ENCODE results near the gene TBC1D3B.

TBC1D3B gene

GRCh38 chr17:36130346-36130745 lies 46.1 kb downstream of the TBC1D3B start:
- no peak overlapping the region for H3K27ac ChIP-seq (ENCODE audit: low read depth, low read length, poor library complexity, severe bottlenecking)
- H3F3A ChIP-seq (ENCODE audit: insufficient read depth, low read length), result no peaks in the 10 kb centered on the region
- no peak overlapping the region for H3K9ac ChIP-seq (ENCODE audit: low read length)
- no peaks in the 10 kb centered on the region for H3K36me3 ChIP-seq (ENCODE audit: insufficient read depth, low read length)
- H4K20me1 ChIP-seq (ENCODE audit: insufficient read depth, low read length), result no peaks in the 10 kb centered on the region
- H3K4me3 ChIP-seq (ENCODE audit: low read depth, low read length, poor library complexity, severe bottlenecking), result no peak overlapping the region
- H3K9me3 ChIP-seq (ENCODE audit: low read length), result peaks cover 4% of the 10 kb centered on the region; the same call in 1 of the 2 replicates
- H3K9me2 ChIP-seq (ENCODE audit: low read depth, low read length), result no peaks in the 10 kb centered on the region
- H3K27me3 ChIP-seq (ENCODE audit: insufficient read depth, low read length), result no peaks in the 10 kb centered on the region
- H3K4me1 ChIP-seq (ENCODE audit: insufficient read depth, low read length, severe bottlenecking), result peaks cover 4% of the 10 kb centered on the region
- H2AFZ ChIP-seq (ENCODE audit: low read length), result no peak overlapping the region
- no peaks in the 10 kb centered on the region for H3K79me2 ChIP-seq (ENCODE audit: insufficient read depth, low read length)
- TF ChIP-seq, protein P1, sequence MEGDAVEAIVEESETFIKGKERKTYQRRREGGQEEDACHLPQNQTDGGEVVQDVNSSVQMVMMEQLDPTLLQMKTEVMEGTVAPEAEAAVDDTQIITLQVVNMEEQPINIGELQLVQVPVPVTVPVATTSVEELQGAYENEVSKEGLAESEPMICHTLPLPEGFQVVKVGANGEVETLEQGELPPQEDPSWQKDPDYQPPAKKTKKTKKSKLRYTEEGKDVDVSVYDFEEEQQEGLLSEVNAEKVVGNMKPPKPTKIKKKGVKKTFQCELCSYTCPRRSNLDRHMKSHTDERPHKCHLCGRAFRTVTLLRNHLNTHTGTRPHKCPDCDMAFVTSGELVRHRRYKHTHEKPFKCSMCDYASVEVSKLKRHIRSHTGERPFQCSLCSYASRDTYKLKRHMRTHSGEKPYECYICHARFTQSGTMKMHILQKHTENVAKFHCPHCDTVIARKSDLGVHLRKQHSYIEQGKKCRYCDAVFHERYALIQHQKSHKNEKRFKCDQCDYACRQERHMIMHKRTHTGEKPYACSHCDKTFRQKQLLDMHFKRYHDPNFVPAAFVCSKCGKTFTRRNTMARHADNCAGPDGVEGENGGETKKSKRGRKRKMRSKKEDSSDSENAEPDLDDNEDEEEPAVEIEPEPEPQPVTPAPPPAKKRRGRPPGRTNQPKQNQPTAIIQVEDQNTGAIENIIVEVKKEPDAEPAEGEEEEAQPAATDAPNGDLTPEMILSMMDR (IDR thresholded peaks at IDR 0.05; ENCODE audit: low read length), result no peak
- TF ChIP-seq EZH2 (IDR thresholded peaks at IDR 0.05; ENCODE audit: borderline replicate concordance, low read length), result no peak
- no peak overlapping the region for H3K4me2 ChIP-seq (ENCODE audit: low read length)

GRCh38 chr17:36129616-36130015 lies 46.8 kb downstream of the TBC1D3B start:
- Histone ChIP-seq H3K4me2 (ENCODE audit: low read length) (no peak overlapping the region), H4K20me1 (ENCODE audit: insufficient read depth, low read length) (no peaks in the 10 kb centered on the region), H2AFZ (ENCODE audit: low read length) (no peak overlapping the region), H3K79me2 (ENCODE audit: insufficient read depth, low read length) (no peaks in the 10 kb centered on the region), H3K27me3 (ENCODE audit: insufficient read depth, low read length) (no peaks in the 10 kb centered on the region), H3F3A (ENCODE audit: insufficient read depth, low read length) (no peaks in the 10 kb centered on the region), H3K9me2 (ENCODE audit: low read depth, low read length) (no peaks in the 10 kb centered on the region), H3K9me3 (ENCODE audit: low read length) (peaks cover 9% of the 10 kb centered on the region; the same call in 1 of the 2 replicates), H3K27ac (ENCODE audit: low read depth, low read length, poor library complexity, severe bottlenecking) (no peak overlapping the region), H3K9ac (ENCODE audit: low read length) (no peak overlapping the region), H3K36me3 (ENCODE audit: insufficient read depth, low read length) (no peaks in the 10 kb centered on the region), H3K4me3 (ENCODE audit: low read depth, low read length, poor library complexity, severe bottlenecking) (no peak overlapping the region), H3K4me1 (ENCODE audit: insufficient read depth, low read length, severe bottlenecking) (peaks cover 4% of the 10 kb centered on the region)
- TF ChIP-seq EZH2 (IDR thresholded peaks at IDR 0.05; ENCODE audit: borderline replicate concordance, low read length), result no peak
- TF ChIP-seq, protein P1 (IDR thresholded peaks at IDR 0.05; ENCODE audit: low read length), result no peak

DNA sequence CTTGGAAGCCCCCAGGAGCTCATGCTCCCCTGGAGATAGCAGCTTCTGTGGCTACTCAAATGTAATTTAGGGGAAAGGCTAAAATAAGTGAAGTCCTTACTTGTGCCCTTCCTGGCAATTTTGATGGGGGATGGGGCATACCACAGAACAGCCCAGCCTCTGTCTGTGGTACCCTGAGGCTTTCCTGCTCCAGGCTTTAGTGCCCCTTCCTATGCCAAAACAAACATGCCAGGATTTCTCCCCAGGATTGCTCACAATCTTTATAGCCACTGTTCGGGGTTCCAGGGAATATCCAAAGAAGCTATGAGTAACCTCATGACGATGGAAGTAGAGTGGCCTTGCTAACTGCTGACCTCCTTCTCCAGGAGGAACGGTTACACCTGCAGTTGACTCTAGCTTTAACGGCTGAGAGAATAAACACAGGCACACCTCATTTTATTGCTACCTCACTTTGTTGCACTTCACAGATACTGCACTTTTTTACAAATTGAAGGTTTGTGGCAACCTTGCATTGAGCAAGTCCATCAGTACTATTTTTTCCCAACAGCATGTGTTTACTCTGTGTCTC lies 47.9 kb downstream of the TBC1D3B start:
- H3K27ac ChIP-seq (ENCODE audit: low read depth, low read length, poor library complexity, severe bottlenecking), result no peak overlapping the region
- H3K27me3 ChIP-seq (ENCODE audit: insufficient read depth, low read length), result no peaks in the 10 kb centered on the region
- no peaks in the 10 kb centered on the region for H3K36me3 ChIP-seq (ENCODE audit: insufficient read depth, low read length)
- no peaks in the 10 kb centered on the region for H3K9me2 ChIP-seq (ENCODE audit: low read depth, low read length)
- no peak overlapping the region for H3K9ac ChIP-seq (ENCODE audit: low read length)
- no peaks in the 10 kb centered on the region for H3F3A ChIP-seq (ENCODE audit: insufficient read depth, low read length)
- H3K4me2 ChIP-seq (ENCODE audit: low read length), result no peak overlapping the region
- H3K79me2 ChIP-seq (ENCODE audit: insufficient read depth, low read length), result no peaks in the 10 kb centered on the region
- H3K4me1 ChIP-seq (ENCODE audit: insufficient read depth, low read length, severe bottlenecking), result peaks cover 4% of the 10 kb centered on the region
- H3K4me3 ChIP-seq (ENCODE audit: low read depth, low read length, poor library complexity, severe bottlenecking), result no peak overlapping the region
- H2AFZ ChIP-seq (ENCODE audit: low read length), result no peak overlapping the region
- TF ChIP-seq, protein P1 (IDR thresholded peaks at IDR 0.05; ENCODE audit: low read length), result no peak
- no peak for TF ChIP-seq EZH2 (IDR thresholded peaks at IDR 0.05; ENCODE audit: borderline replicate concordance, low read length)
- H4K20me1 ChIP-seq (ENCODE audit: insufficient read depth, low read length), result no peaks in the 10 kb centered on the region
- peaks cover 9% of the 10 kb centered on the region; the same call in 1 of the 2 replicates for H3K9me3 ChIP-seq (ENCODE audit: low read length)

Measured in OCI-LY1 (cell line).